GM18499 (cell line): ENCODE results near the gene SYAP1.
"Not testable (repeated sequence)": the region's sequence is repeated elsewhere in the genome, so short reads cannot be mapped to it uniquely, and the experiment has no call there.

Experiments used
- ATAC-seq: cut with Tn5 transposase; IDR thresholded peaks from one replicate; pipeline ENCODE4 v1.9.1; 2021; ENCODE audit warnings: moderate number of reproducible peaks; ENCODE audit not compliant: insufficient read depth, unreplicated experiment

The SYAP1 gene

GRCh38 chrX:16719334-16720084 is at the start of gene SYAP1:
TSS of gene SYAP1 (plus strand) at chrX:16719612. CDS start at chrX:16719725, 113 bp downstream.
- peak; percentile 91 for ATAC-seq

DNA sequence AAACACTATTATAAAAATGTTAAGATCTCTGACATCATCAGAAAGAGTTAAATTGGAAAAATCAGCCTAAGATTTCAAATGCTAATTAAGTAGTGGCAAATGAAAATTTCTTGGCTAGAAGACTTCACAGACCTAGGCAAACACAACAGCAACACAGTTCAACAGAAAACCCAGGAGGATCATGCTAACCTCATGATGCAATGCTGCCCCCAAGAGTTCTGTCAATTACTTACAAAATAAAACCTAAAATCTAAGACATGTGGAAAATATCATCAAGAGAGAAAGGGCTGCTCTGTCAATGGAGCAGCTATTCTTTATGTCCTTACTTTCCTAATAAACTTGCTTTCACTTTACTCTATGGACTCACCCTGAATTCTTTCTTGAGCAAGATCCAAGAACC is 48.4 kb upstream of the SYAP1 start:
- no peak for ATAC-seq

DNA sequence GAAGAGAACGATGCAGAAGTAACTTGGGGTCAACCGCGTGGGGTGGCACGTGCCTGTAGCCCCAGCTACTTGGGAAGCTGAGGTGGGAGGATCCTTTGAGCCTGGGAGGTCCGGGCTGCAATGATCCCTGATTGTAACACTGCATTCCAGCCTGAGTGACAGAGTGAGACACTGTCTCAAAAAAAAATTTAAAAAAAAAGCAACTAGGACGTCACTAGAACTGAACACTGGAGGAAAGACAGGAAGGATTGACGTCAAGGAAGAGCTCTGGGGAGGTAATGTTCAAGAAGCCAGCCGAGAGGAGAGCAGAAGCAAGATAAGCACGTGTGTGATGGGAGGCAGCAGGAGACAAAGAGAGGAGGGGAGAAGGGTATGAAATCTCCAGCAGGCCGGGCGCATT is 40.7 kb upstream of the SYAP1 start:
- ATAC-seq, result no peak

DNA sequence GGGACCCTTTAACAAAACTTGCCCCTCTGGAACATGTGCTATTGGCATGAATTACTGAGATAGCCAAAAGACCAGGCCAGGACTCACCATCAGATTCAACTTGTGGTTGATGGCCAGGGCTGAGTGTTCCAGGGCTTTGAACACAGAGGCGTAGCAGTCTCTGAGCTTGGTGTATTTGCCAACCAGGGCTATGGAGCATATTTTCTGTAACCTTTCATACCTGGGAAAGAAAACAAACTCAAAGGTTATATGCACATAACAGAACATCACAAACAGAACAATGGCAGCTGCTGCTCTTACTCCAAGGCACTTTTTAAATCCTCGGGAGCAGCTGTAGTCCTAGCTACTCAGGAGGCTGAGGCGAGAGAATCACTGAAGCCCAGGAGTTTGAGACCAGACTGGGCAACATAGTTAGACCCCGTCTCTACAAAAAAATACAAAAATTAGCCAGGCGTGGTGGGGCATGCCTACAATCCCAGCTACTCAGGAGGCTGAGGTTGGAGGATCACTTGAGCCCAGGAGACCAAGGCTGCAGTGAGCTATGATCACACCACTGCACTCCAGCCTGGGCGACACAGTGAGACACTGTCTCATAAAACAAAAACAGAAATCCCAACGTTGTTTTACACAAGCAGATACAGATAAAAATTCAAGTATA is 36.3 kb upstream of the SYAP1 start:
- no peak for ATAC-seq

DNA sequence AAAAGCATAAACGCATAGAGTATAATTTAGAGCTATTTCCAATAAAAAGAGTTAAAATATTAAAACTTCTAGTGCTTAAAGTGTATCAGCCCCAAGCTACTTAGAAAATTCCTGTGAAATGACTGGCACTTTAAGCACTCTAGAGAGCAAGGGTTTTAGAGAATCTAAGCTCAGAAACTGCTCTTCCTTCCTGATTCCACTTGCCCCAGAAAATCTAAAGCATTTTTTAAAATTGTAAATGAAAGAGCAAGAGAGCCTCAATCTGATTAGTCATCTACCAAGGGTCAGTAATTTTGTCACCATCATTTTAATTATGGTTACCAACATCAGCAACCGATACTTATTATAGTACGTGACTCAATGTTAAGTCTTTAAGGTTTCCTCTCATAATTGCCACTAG is 31.9 kb upstream of the SYAP1 start:
- no peak for ATAC-seq

- ATAC-seq, result no peak
Observed at GRCh38 chrX:16695079-16695676, 24.2 kb upstream of the SYAP1 start.

DNA sequence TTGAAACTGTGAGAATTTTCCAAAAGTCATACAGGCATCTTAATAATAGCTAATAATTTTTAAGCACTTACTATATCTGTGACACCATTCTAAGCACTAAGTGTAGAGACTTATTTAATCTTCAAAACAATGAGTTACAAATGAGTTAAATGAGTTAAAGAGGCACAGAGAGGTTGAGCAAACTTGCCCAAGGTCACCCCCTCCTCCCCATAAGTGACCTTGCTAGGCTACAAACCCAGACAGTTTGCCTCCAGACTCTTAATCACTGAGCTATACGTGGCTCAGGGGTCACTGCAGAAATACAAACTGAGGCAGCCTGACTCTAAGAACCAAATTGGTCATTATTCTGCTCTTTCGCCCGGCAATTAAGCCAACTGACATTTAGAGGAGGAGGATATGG is 22.5 kb upstream of the SYAP1 start:
- ATAC-seq, result no peak

DNA sequence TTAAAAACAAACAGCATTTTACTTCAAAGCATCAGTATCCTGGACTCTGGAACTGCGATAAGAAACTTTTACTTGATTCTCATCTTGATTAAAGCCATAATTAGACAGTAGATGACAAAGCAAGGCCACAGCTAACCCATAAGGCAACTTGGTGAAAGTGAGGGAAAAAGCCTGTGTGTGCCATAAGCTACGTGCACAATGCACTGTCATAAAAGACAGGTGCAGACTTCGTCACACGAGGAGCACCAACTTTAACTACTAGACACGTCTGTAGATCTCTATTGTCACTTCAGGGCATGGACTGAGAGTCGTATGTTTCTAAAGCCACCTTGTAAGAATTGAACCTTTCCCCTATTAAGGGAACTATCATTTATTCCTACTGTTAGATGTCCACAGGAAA is 20.0 kb upstream of the SYAP1 start:
- no peak for ATAC-seq

DNA sequence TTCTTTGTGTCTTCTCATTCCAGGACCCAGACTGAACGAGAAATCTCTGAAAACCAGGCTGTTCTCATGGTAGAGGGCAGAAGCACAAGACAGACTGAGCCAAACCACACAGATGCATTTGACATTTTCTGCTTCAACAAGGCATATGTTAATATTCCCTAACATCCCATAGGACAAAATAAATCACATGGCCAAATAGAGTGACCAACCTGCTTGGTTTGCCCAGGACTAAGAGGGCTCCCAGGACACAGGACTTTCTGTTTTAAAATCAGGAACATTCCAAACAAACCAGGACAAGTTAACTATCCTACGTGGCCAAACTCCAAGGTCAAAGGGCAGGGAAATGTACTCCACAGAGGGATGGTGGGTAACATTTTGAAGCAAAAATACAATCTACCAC is 18.7 kb upstream of the SYAP1 start:
- ATAC-seq, result no peak

- no peak for ATAC-seq
Observed at GRCh38 chrX:16702700-16703599, 16.5 kb upstream of the SYAP1 start.

DNA sequence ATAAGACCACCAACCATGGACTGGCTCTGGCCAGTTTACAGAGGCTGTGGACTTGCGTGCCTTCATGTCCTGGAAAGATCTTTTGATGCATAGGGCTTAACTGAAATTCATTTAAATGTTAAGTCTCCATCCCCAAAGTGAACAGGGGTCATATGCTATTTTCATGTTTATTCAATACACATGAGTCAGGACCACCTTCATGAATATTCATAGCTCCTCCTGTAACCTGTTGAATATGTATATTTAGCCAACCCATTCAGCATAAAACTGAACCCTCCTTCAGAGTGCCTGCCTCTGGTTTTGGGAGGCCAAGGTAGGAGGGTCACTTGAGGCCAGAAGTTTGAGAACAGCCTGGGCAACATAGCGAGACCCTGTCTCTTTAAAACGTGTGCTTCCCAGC is 14.0 kb upstream of the SYAP1 start:
- no peak for ATAC-seq

- no peak for ATAC-seq
Observed at GRCh38 chrX:16708016-16708415, 11.4 kb upstream of the SYAP1 start.

DNA sequence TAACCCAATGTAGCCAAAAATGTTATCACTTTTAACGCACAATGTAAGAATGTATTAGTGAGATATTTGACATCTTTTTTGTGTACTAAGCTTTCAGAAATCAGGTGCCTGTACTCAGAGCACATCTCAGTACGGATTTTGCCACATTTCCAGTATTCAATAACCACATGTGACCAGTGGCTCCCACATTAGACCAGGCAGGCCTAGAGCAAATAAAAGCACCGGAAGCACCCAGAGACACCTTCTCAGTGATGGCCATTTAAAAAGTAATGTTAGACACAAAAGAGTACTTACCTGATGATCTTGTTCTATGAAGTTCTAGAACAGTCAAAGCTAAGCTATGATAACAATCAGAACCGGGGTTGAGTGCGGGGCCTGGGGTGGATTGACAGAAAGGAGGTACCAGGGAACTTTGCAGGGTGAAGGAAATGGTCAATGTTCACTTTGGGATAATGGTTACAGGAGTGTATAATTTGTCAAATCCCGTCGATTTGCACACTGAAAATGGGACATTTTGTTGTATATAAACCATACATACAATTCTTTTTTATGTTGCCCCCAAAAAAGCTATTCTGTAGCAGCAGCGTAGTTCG is 8.1 kb upstream of the SYAP1 start:
- no peak for ATAC-seq

GRCh38 chrX:16711893-16712547 is 7.4 kb upstream of the SYAP1 start:
- peak; percentile 21 for ATAC-seq

GRCh38 chrX:16712548-16713155 is 6.8 kb upstream of the SYAP1 start, which contains the start of gene CTPS2:
TSS of gene CTPS2 (minus strand) at chrX:16712669. CDS start at chrX:16702902, 9,767 bp downstream.
- ATAC-seq, result peak; percentile 50

GRCh38 chrX:16714504-16714903 is 4.9 kb upstream of the SYAP1 start:
- ATAC-seq, result no peak

DNA sequence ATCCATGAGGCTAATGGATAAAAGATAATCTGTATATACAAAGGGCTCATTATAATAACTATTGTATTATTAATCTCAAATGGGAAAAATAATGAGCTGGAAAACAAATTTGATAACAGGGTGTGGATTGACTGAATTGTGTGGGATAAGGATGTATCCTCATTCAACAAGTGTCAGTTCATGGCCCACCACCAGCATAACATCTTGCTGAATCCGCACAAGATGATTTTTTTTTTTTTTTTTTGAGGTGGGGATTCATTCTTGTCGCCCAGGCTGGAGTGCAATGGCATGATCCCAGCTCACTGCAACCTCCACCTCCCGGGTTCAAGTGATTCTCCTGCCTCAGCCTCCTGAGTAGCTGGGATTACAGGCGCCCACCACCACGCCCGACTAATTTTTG is 3.8 kb upstream of the SYAP1 start:
- not testable (repeated sequence) for ATAC-seq

- not testable (repeated sequence) for ATAC-seq
Observed at GRCh38 chrX:16716451-16716850, 3.0 kb upstream of the SYAP1 start.

GRCh38 chrX:16718824-16719333 is 533 bp upstream of the SYAP1 start:
- ATAC-seq, result peak; percentile 20
